ENCODE measurements around the gene ASB6. TPM values are rescaled to one million over a fixed set of nuclear protein-coding genes. Genes with fewer than 3 reads are reported as not detected.

Gene ASB6
- total and polyA plus RNA-seq, 2 of the 13 experiments (the other 11 are each of a cell fraction or from before 2014, with no cell fraction given), result 8.2 to 8.4 TPM

DNA sequence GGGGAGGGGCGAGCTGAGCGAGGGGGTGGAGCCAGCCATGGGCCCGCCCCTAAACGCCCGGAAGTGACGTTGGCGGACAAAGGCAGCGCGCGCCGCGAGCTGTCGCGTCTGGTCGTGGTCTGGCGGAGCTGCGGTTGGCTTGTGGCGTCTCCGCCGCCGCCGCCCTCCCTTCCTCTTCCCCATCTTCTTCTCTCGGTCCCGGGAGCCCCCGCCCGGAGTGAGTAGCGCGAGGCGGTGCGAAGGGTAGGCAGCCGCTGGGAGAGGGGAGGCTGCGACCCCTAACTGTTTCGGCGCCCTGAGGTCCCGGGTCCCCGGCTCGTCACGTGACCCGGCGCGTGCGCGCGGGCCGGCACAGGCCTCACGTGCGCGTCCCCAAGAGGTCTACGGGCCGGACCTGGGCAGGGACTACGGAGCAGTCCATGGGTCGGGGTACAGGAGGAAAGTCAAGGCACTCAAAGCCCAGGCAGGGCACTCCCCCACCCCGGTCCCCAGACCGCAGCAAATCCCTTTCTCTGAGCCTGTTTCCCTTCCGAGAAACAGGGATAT lies 15.8 kb downstream of the ASB6 start, which contains the start of gene NTMT1:
NTMT1 (plus strand) TSS at position 85 of the 546 bp plus-strand sequence. CDS start 6,541 bp downstream, outside the sequence.
- H3K4me3 ChIP-seq (replicated peaks in 1 of 3; ENCODE audit: insufficient read depth in 1 of 3, low read depth in 2 of 3, low read length in 3 of 3), result peak within 1 kb of the TSS; percentile 69 to 89 (median 85)
- no peak within 1 kb of the TSS for H2AFZ ChIP-seq (ENCODE audit: low read length)
- no peaks in the 10 kb centered on the region for H3K9me3 ChIP-seq (ENCODE audit: low read length)
- DNase-seq (ENCODE audit: low spot score) (peak; percentile 58), FAIRE-seq (no peak), ATAC-seq (peak; percentile 67)
- peaks cover 3 to 27% of the 10 kb centered on the region in 2 experiments for H3K36me3 ChIP-seq (replicated peaks in 1 of 2; ENCODE audit: control insufficient read depth in 1 of 2, insufficient read depth in 2 of 2, low read length in 2 of 2)
- intact Hi-C loops (cut with micrococcal nuclease; ENCODE audit: unreplicated experiment) (loop anchor here (10.0 kb wide), 1 partner anchor 451 kb away; the partner anchor contains the start of gene IER5L), in situ Hi-C loops (cut with HindIII; ENCODE audit: extremely low pct_ligation_motif_present, low pct_unique_long_range_greater_than_20kb) (no loop called here)
- POLR2A ChIA-PET, result interaction anchor here (0.5 to 4.0 kb wide), 19 partner anchors 9 to 678 kb away, joined by 3 to 50 read pairs (median 4); partner anchors contain the start of genes CRAT and IER5L
- CTCF ChIA-PET (ENCODE audit: low intra/inter-chr PET ratio, low total read pairs), result no interaction called here
- peak within 1 kb of the TSS; percentile 92 for H3K9ac ChIP-seq (ENCODE audit: insufficient read depth, low read depth, low read length)
- peaks cover 44% of the 10 kb centered on the region for H4K20me1 ChIP-seq (ENCODE audit: insufficient read depth, low read length)
- peak within 1 kb of the TSS; percentile 98 for H3K4me2 ChIP-seq (ENCODE audit: low read depth, low read length)
- H3K27ac ChIP-seq (ENCODE audit: extremely low read length, insufficient read depth, low read length), result peak within 1 kb of the TSS; percentile 95
- H3K4me1 ChIP-seq (ENCODE audit: insufficient read depth, low read length), result peaks cover 72% of the 10 kb centered on the region
- TSS peak; percentile 73 for BruUV-seq (replicated peaks)
- H3K79me2 ChIP-seq (ENCODE audit: insufficient read depth, low read length), result peaks cover 51% of the 10 kb centered on the region
- peaks cover 0 to 9% of the 10 kb centered on the region in 2 experiments; a peak in 2 of 5 replicates for H3K27me3 ChIP-seq (ENCODE audit: control insufficient read depth in 1 of 2, insufficient read depth in 2 of 2, low read length in 2 of 2)
- WGBS (ENCODE audit: low lambda C conversion rate), result 1% methylated on average over 20 of the region's 55 CpGs
- TF ChIP-seq ATF7-NPFF (CRISPR knock-in tag; IDR thresholded peaks at IDR 0.05; ENCODE audit: low read depth), result peak; percentile 91
- TF ChIP-seq CEBPG (CRISPR knock-in tag; IDR thresholded peaks at IDR 0.05), result no peak
- no peak for TF ChIP-seq NFYC (CRISPR knock-in tag; IDR thresholded peaks at IDR 0.05)
- no peak for TF ChIP-seq FUBP1 (CRISPR knock-in tag; IDR thresholded peaks at IDR 0.05; ENCODE audit: borderline replicate concordance)
- TF ChIP-seq HDAC1 (CRISPR knock-in tag; IDR thresholded peaks at IDR 0.05), result peak; percentile 88
- TF ChIP-seq CCDC6 (CRISPR knock-in tag; IDR thresholded peaks at IDR 0.05), result no peak; the same call in 1 of the 2 replicates
- TF ChIP-seq AKAP8 (CRISPR knock-in tag; IDR thresholded peaks at IDR 0.05), result peak; percentile 95
- TF ChIP-seq ZNF329 (CRISPR knock-in tag; IDR thresholded peaks at IDR 0.05; ENCODE audit: low read depth), result peak; percentile 60; the same call in 1 of the 2 replicates
- TF ChIP-seq MYNN (CRISPR knock-in tag; IDR thresholded peaks at IDR 0.05; ENCODE audit: low read depth), result 0 out of 2 replicates have a peak, but pooled peaks have one; percentile 21
- TF ChIP-seq CREM (IDR thresholded peaks at IDR 0.05), result peak; percentile 77; the same call in 1 of the 2 replicates
- TF ChIP-seq CREM (CRISPR knock-in tag; IDR thresholded peaks at IDR 0.05), result no peak; the same call in 1 of the 2 replicates
- TF ChIP-seq MXD3 (CRISPR knock-in tag; IDR thresholded peaks at IDR 0.05), result peak; percentile 85
- TF ChIP-seq KLF6 (CRISPR knock-in tag; IDR thresholded peaks at IDR 0.05), result no peak
- TF ChIP-seq ZNF556 (CRISPR knock-in tag; IDR thresholded peaks at IDR 0.05; ENCODE audit: borderline replicate concordance), result no peak
- no peak for TF ChIP-seq HOXA9 (CRISPR knock-in tag; IDR thresholded peaks at IDR 0.05; ENCODE audit: borderline replicate concordance)
- 0 out of 2 replicates have a peak, but pooled peaks have one; percentile 66 for TF ChIP-seq ZNF747 (CRISPR knock-in tag; IDR thresholded peaks at IDR 0.05; ENCODE audit: borderline replicate concordance)
- TF ChIP-seq, protein P1, sequence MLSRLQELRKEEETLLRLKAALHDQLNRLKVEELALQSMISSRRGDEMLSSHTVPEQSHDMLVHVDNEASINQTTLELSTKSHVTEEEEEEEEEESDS (CRISPR knock-in tag; IDR thresholded peaks at IDR 0.05; ENCODE audit: borderline replicate concordance), result no peak; the same call in 1 of the 2 replicates
- peak; percentile 28; the same call in 1 of the 2 replicates for TF ChIP-seq MLXIP (CRISPR knock-in tag; IDR thresholded peaks at IDR 0.05; ENCODE audit: borderline replicate concordance)
- TF ChIP-seq SP4 (CRISPR knock-in tag; IDR thresholded peaks at IDR 0.05), result peak; percentile 61
- TF ChIP-seq ZNF337 (CRISPR knock-in tag; IDR thresholded peaks at IDR 0.05; ENCODE audit: borderline replicate concordance, low read depth), result no peak
